CD14-positive monocyte (primary cell): ENCODE results near the gene RPS6KA4. TPM values are rescaled to one million over a fixed set of nuclear protein-coding genes. Genes with fewer than 3 reads are reported as not detected.

Source experiments
- DNase-seq, 3 donors: peaks; one replicate each; pipeline ENCODE4 v3.0.0-alpha.2; 2011 to 2022
- H2AFZ ChIP-seq: 2 replicates; pipeline ENCODE4 v1.6.0; 2012; ENCODE audit warnings: mild to moderate bottlenecking, low read depth, low read length, inconsistent platforms; ENCODE audit not compliant: insufficient read depth, poor library complexity, severe bottlenecking
- H3K27ac ChIP-seq, 2 donors: 1 replicate in 1 of 2; 2 replicates in 1 of 2; pipeline ENCODE4 v1.5.1; 2012 to 2013; ENCODE audit warnings: low read length in 2 of 2, control low read depth in 1 of 2, inconsistent platforms in 1 of 2, low read depth in 1 of 2, mild to moderate bottlenecking in 1 of 2
- H3K27me3 ChIP-seq, 2 donors: one replicate each; pipeline versions ENCODE4 v1.6.0 to v1.6.1; 2011 to 2013; ENCODE audit warnings: low read length in 2 of 2; ENCODE audit not compliant: control insufficient read depth in 2 of 2, insufficient read depth in 2 of 2
- H3K36me3 ChIP-seq, 2 donors: replicated peaks in 1 of 2; 1 replicate in 1 of 2; 2 replicates in 1 of 2; pipeline versions ENCODE4 v1.5.1 to v1.6.1; 2012 to 2013; ENCODE audit warnings: low read length in 2 of 2, control low read depth in 1 of 2, inconsistent platforms in 1 of 2, mild to moderate bottlenecking in 1 of 2; ENCODE audit not compliant: insufficient read depth in 2 of 2, control insufficient read depth in 1 of 2
- H3K4me1 ChIP-seq, 2 donors: 1 replicate in 1 of 2; 2 replicates in 1 of 2; pipeline versions ENCODE4 v1.5.1 to v1.6.1; 2012 to 2013; ENCODE audit warnings: low read length in 2 of 2, control low read depth in 1 of 2, inconsistent platforms in 1 of 2, mild to moderate bottlenecking in 1 of 2, moderate library complexity in 1 of 2; ENCODE audit not compliant: insufficient read depth in 2 of 2, control insufficient read depth in 1 of 2
- H3K4me2 ChIP-seq: replicated peaks from 2 replicates; pipeline ENCODE3; 2012; ENCODE audit warnings: low read length, moderate library complexity, mild to moderate bottlenecking; ENCODE audit not compliant: poor library complexity, severe bottlenecking; ENCODE audit errors: extremely low read depth
- H3K4me3 ChIP-seq, 3 experiments: fragments of 200-600 bp in 1 of 3; sonication (generic) in 1 of 3; replicated peaks in 1 of 3; 1 replicate in 2 of 3; 2 replicates in 1 of 3; pipeline ENCODE4 v1.5.1; 2011 to 2013; ENCODE audit warnings: low read length in 3 of 3, mild to moderate bottlenecking in 3 of 3, control low read depth in 2 of 3, low read depth in 2 of 3, inconsistent platforms in 1 of 3, moderate library complexity in 1 of 3
- H3K79me2 ChIP-seq: 2 replicates; pipeline ENCODE4 v1.6.0; 2012; ENCODE audit warnings: mild to moderate bottlenecking, control low read depth, inconsistent platforms, low read length, moderate library complexity; ENCODE audit not compliant: insufficient read depth
- H3K9ac ChIP-seq: 2 replicates; pipeline ENCODE4 v1.6.0; 2017; ENCODE audit warnings: low read length, mild to moderate bottlenecking; ENCODE audit not compliant: insufficient read depth, poor library complexity, severe bottlenecking
- H3K9me3 ChIP-seq, 2 donors: replicated peaks in 1 of 2; 1 replicate in 1 of 2; 2 replicates in 1 of 2; pipeline versions ENCODE4 v1.5.1 to v1.6.1; 2012 to 2013; ENCODE audit warnings: low read length in 2 of 2, control low read depth in 1 of 2; ENCODE audit not compliant: control insufficient read depth in 1 of 2, insufficient read depth in 1 of 2
- H4K20me1 ChIP-seq: 2 replicates; pipeline ENCODE4 v1.6.0; 2012; ENCODE audit warnings: mild to moderate bottlenecking, low read length, control low read depth, moderate library complexity; ENCODE audit not compliant: insufficient read depth
- H3K27ac Mint-ChIP-seq, 7 donors: one replicate each; pipeline ENCODE4 v1.8.0; 2020; ENCODE audit warnings: mild to moderate bottlenecking in 7 of 7, mixed read lengths in 7 of 7, moderate library complexity in 6 of 7, inconsistent platforms in 2 of 7
- H3K27me3 Mint-ChIP-seq, 3 donors: one replicate each; pipeline ENCODE4 v1.8.0; 2021 to 2022; ENCODE audit warnings: low read depth in 3 of 3, mild to moderate bottlenecking in 3 of 3, mixed read lengths in 3 of 3, moderate library complexity in 3 of 3, inconsistent platforms in 1 of 3
- H3K36me3 Mint-ChIP-seq, 2 donors: one replicate each; pipeline ENCODE4 v1.8.0; 2020; ENCODE audit warnings: mixed read lengths in 2 of 2, inconsistent platforms in 1 of 2, mild to moderate bottlenecking in 1 of 2
- H3K4me1 Mint-ChIP-seq: one replicate; pipeline ENCODE4 v1.8.0; 2020; ENCODE audit warnings: mild to moderate bottlenecking, mixed read lengths
- H3K4me3 Mint-ChIP-seq, 2 donors: one replicate each; pipeline ENCODE4 v1.8.0; 2020; ENCODE audit warnings: mild to moderate bottlenecking in 2 of 2, mixed read lengths in 2 of 2, moderate library complexity in 1 of 2
- H3K9me3 Mint-ChIP-seq, 7 donors: one replicate each; pipeline ENCODE4 v1.8.0; 2020 to 2022; ENCODE audit warnings: mixed read lengths in 7 of 7, mild to moderate bottlenecking in 6 of 7, moderate library complexity in 6 of 7, inconsistent platforms in 2 of 7
- WGBS: methylation state at CpG from one replicate; pipeline ENCODE4 v1.1.5; 2013; ENCODE audit warnings: missing lambda C conversion rate; ENCODE audit not compliant: insufficient coverage; 5-methylcytosine and 5-hydroxymethylcytosine counted together
- intact Hi-C, 2 donors: fragments of 100-400 bp; cut with micrococcal nuclease; formaldehyde crosslinking; loops; one replicate each; pipeline versions ENCODE4 v1.15.0 to v1.15.1; 2023
- polyA minus RNA-seq: library from RNA; depleted of rRNA, polyadenylated mRNA; stranded (reverse); fragments of >200 nt; gene quantifications from 2 replicates; pipeline ENCODE4 v1.2.3, GENCODE V29; 2012
- polyA plus RNA-seq, 3 donors: library from polyadenylated mRNA; depleted of rRNA in 1 of 3; unstranded in 2 of 3; stranded (reverse) in 1 of 3; fragments of 300-500 nt in 2 of 3; fragments of >200 nt in 1 of 3; fragmentation: Illumina TruSeq in 2 of 3; gene quantifications; 1 replicate in 2 of 3; 2 replicates in 1 of 3; pipeline ENCODE4 v1.2.3, GENCODE V29; 2012 to 2021
- total RNA-seq, 12 experiments: library from RNA in 1 of 12; stranded (reverse) in 1 of 12; fragments of 120-200 nt in 1 of 12; gene quantifications; one replicate each; pipeline ENCODE4 v1.2.4 and lab custom pipeline; 2013 to 2026; ENCODE audit warnings: mixed read lengths in 6 of 12, inconsistent platforms in 1 of 12
- TF ChIP-seq, protein P1 (sequence below): fragments of 200-600 bp; IDR thresholded peaks from one replicate; pipeline ENCODE4 v1.8.0; 2022; ENCODE audit warnings: antibody characterized with exemption, mild to moderate bottlenecking

Gene RPS6KA4
- 106 TPM for total RNA-seq (2013)
- polyA plus RNA-seq (100 to 1,000 TPM in 1 of 3 donors, 10 to 100 TPM in 2; 16.2 to 110 (median 24.5) TPM), polyA minus RNA-seq (79.5 and 100 TPM in 2 replicates), total RNA-seq (lab: John Stamatoyannopoulos, UW) (4.1 to 74.1 (median 47.2) reads per million in 11 experiments)

DNA sequence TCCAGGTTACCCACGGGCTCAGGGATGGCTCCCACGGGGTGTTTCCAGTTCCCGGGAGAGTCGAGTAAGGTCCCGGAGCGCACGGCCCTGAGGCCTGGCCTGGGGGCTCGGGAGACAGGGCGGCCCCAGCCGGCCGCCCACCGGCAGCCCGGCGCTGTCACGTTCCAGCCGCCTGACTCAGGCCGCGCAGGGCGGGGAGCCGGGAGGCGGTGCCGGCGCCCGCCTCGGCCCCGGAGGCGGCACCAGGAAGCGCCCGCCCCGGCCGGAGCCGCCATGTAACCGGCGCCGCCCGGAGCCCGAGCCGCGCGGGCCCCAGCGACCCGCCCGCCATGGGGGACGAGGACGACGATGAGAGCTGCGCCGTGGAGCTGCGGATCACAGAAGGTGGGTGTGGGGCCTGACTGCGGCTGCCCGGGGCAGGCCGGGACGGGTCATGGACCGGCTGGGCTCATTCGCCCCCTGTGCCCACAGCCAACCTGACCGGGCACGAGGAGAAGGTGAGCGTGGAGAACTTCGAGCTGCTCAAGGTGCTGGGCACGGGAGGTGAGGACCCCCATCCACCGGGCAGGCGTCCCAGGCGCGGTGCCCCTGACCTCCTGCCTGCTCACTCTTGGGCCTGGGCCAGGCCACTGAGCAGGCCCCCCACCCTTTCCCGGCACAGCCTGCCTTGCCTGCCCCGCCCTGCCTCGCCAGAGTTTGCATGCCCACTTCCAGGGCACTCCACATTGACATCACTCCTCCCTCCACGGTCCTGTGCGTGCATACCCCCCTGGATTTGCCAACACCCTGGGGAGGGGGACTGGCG is at the start of gene RPS6KA4:
Gene RPS6KA4, plus strand, starts transcription at position 256 of the 805 bp plus-strand sequence. Its CDS starts 74 bp downstream, at position 330.
- no peaks in the 10 kb centered on the region for H3K27me3 ChIP-seq
- Mint-ChIP-seq H3K27ac (peak within 1 kb of the TSS; percentile 72 to 92 (median 85)), H3K27me3 (no peaks in the 10 kb centered on the region), H3K9me3 (no peaks in the 10 kb centered on the region), H3K36me3 (peaks cover 42 to 59% of the 10 kb centered on the region in 2 donors), H3K4me3 (peak within 1 kb of the TSS; percentile 86 to 96), H3K4me1 (peaks cover 51% of the 10 kb centered on the region)
- H3K36me3 ChIP-seq: peaks cover 42 to 57% of the 10 kb centered on the region in 2 donors
- TF ChIP-seq, protein P1, sequence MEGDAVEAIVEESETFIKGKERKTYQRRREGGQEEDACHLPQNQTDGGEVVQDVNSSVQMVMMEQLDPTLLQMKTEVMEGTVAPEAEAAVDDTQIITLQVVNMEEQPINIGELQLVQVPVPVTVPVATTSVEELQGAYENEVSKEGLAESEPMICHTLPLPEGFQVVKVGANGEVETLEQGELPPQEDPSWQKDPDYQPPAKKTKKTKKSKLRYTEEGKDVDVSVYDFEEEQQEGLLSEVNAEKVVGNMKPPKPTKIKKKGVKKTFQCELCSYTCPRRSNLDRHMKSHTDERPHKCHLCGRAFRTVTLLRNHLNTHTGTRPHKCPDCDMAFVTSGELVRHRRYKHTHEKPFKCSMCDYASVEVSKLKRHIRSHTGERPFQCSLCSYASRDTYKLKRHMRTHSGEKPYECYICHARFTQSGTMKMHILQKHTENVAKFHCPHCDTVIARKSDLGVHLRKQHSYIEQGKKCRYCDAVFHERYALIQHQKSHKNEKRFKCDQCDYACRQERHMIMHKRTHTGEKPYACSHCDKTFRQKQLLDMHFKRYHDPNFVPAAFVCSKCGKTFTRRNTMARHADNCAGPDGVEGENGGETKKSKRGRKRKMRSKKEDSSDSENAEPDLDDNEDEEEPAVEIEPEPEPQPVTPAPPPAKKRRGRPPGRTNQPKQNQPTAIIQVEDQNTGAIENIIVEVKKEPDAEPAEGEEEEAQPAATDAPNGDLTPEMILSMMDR: no peak
- under 1% methylated on average over 67 of the region's 70 CpGs for WGBS
- peaks cover 72% of the 10 kb centered on the region for H4K20me1 ChIP-seq
- peak within 1 kb of the TSS; percentile 50 to 80 for H3K27ac ChIP-seq
- peaks cover 45 to 63% of the 10 kb centered on the region in 2 donors for H3K4me1 ChIP-seq
- H3K9ac ChIP-seq: peak within 1 kb of the TSS; percentile 80
- peaks cover 52% of the 10 kb centered on the region for H3K79me2 ChIP-seq
- peak within 1 kb of the TSS; percentile 90 to 95 (median 91) for H3K4me3 ChIP-seq
- H2AFZ ChIP-seq: peak within 1 kb of the TSS; percentile 75
- peak within 1 kb of the TSS; percentile 100 for H3K4me2 ChIP-seq
- intact Hi-C loops: loop anchor here (5.0 kb wide), 1 partner anchor 42 kb away; the partner anchor contains the start of genes PRDX5 (in 2 of the 2) and TRMT112 (in 2 of the 2)
- peak; percentile 37 to 65 (median 52) for DNase-seq
- no peaks in the 10 kb centered on the region for H3K9me3 ChIP-seq

DNA sequence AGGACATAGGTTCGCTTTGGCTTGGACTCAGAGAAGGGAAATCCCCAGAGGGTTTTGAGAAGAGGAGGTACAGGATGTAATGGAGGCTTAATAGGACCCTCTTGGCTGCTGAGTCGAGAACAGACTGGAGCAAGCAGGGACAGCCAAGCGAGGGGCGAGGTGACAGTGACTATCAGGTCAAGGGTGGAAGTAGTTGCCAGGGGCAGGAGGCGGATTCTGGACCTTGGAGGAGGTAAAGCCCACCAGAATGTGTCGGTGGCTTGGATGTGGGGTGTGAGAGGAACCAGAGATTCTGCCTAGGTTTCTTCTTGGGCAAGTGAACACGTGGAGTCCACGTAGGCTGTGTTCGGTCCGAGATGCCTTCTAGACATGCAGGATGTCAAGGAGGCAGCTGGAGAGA is 46.0 kb upstream of the RPS6KA4 start:
- no peaks in the 10 kb centered on the region for H3K27me3 ChIP-seq
- Mint-ChIP-seq H3K27ac (peak overlapping the region in 5 of 7 donors; percentile 35 to 80 (median 77)), H3K27me3 (peaks cover 0 to 1% (median 0%) of the 10 kb centered on the region in 3 donors), H3K4me1 (peaks cover 25% of the 10 kb centered on the region), H3K36me3 (peaks cover 35 to 63% of the 10 kb centered on the region in 2 donors), H3K9me3 (no peaks in the 10 kb centered on the region), H3K4me3 (no peak overlapping the region)
- H4K20me1 ChIP-seq: peaks cover 72% of the 10 kb centered on the region
- no peak overlapping the region for H3K4me3 ChIP-seq
- no peak overlapping the region for H3K9ac ChIP-seq
- no peaks in the 10 kb centered on the region for H3K9me3 ChIP-seq
- H2AFZ ChIP-seq: no peak overlapping the region
- TF ChIP-seq, protein P1: no peak
- peaks cover 48% of the 10 kb centered on the region for H3K79me2 ChIP-seq
- peaks cover 16 to 24% of the 10 kb centered on the region in 2 donors for H3K4me1 ChIP-seq
- WGBS: 100% methylated on average over 10 of the region's 10 CpGs
- H3K36me3 ChIP-seq: peaks cover 38 to 52% of the 10 kb centered on the region in 2 donors
- no peak overlapping the region for H3K4me2 ChIP-seq
- no peak for DNase-seq
- H3K27ac ChIP-seq: peak overlapping the region in 1 of 2 donors; percentile 21
- intact Hi-C loops: no loop called here
